IMR-90 (cell line): ENCODE measurements around the gene TMED4. TPM values are rescaled to one million over a fixed set of nuclear protein-coding genes. Genes with fewer than 3 reads are reported as not detected.

ENCODE experiments used
- ATAC-seq: fragments of 200-7000 bp; cut with Tn5 transposase; 2 replicates; pipeline ENCODE4 v1.9.1; 2020; ENCODE audit warnings: low read depth, mild to moderate bottlenecking, moderate library complexity
- BruUV-seq: library from RNA; stranded (reverse); fragments of 400-500 nt; replicated peaks from 2 replicates; lab custom pipeline; 2021; lab: Mats Ljungman, UMichigan
- CTCF ChIA-PET: fragments of 300-600 bp; formaldehyde crosslinking; extraction: SDS; loops from one replicate; lab custom pipeline; 2021; ENCODE audit warnings: antibody characterized with exemption; lab: Yijun Ruan, JAX
- POLR2A ChIA-PET: fragments of 300-600 bp; sonication (Branson Sonifier 250); formaldehyde crosslinking; loops from one replicate; lab custom pipeline; 2022; ENCODE audit warnings: antibody characterized with exemption; ENCODE audit not compliant: unreplicated experiment; lab: Charles Lee
- DNase-seq: peaks from one replicate; pipeline ENCODE4 v3.0.0; 2013
- H2AFZ ChIP-seq: replicated peaks from 2 replicates; pipeline ENCODE3; 2013; ENCODE audit warnings: low read length, mild to moderate bottlenecking; ENCODE audit not compliant: poor library complexity
- H2AK5ac ChIP-seq: 2 replicates; pipeline ENCODE4 v1.6.1; 2013; ENCODE audit warnings: low read depth, low read length, inconsistent platforms
- H2AK9ac ChIP-seq: replicated peaks from 2 replicates; pipeline ENCODE3; 2013; ENCODE audit warnings: mild to moderate bottlenecking, low read depth, low read length, moderate library complexity; ENCODE audit not compliant: poor library complexity
- H2BK120ac ChIP-seq: 2 replicates; pipeline ENCODE4 v1.6.1; 2013; ENCODE audit warnings: low read depth, low read length, inconsistent platforms
- H2BK15ac ChIP-seq: 3 replicates; pipeline ENCODE4 v1.6.1; 2013; ENCODE audit warnings: low read depth, low read length, inconsistent platforms
- H2BK20ac ChIP-seq: 2 replicates; pipeline ENCODE4 v1.6.1; 2013; ENCODE audit warnings: low read depth, mild to moderate bottlenecking, inconsistent platforms, low read length, moderate library complexity
- H2BK5ac ChIP-seq: 2 replicates; pipeline ENCODE4 v1.6.1; 2013; ENCODE audit warnings: mild to moderate bottlenecking, low read depth, low read length, inconsistent platforms; ENCODE audit not compliant: poor library complexity, severe bottlenecking
- H3K14ac ChIP-seq: replicated peaks from 2 replicates; pipeline ENCODE4 v1.6.1; 2013; ENCODE audit warnings: low read depth, low read length, inconsistent platforms
- H3K18ac ChIP-seq: 2 replicates; pipeline ENCODE4 v1.6.1; 2013; ENCODE audit warnings: low read depth, low read length, control low read depth
- H3K23ac ChIP-seq: 2 replicates; pipeline ENCODE4 v1.6.1; 2013; ENCODE audit warnings: low read depth, low read length, inconsistent platforms
- H3K27ac ChIP-seq: 2 replicates; pipeline ENCODE4 v1.5.1; 2013; ENCODE audit warnings: mild to moderate bottlenecking, control low read depth, low read length; ENCODE audit not compliant: insufficient read depth
- H3K27me3 ChIP-seq: 2 replicates; pipeline ENCODE4 v1.6.1; 2013; ENCODE audit warnings: low read length; ENCODE audit not compliant: control insufficient read depth, insufficient read depth
- H3K36me3 ChIP-seq: 2 replicates; pipeline ENCODE4 v1.6.1; 2013; ENCODE audit warnings: low read length, mixed read lengths; ENCODE audit not compliant: control insufficient read depth, insufficient read depth
- H3K4ac ChIP-seq: 2 replicates; pipeline ENCODE4 v1.6.1; 2013; ENCODE audit warnings: low read depth, low read length, inconsistent platforms
- H3K4me1 ChIP-seq: 2 replicates; pipeline ENCODE4 v1.6.1; 2013; ENCODE audit warnings: low read length, mixed read lengths; ENCODE audit not compliant: control insufficient read depth, insufficient read depth
- H3K4me2 ChIP-seq: 2 replicates; pipeline ENCODE4 v1.6.1; 2013; ENCODE audit warnings: low read depth, mild to moderate bottlenecking, control low read depth, low read length, moderate library complexity
- H3K4me3 ChIP-seq: 2 replicates; pipeline ENCODE4 v1.5.1; 2013; ENCODE audit warnings: low read depth, mild to moderate bottlenecking, control low read depth, low read length, moderate library complexity; ENCODE audit not compliant: insufficient read depth
- H3K56ac ChIP-seq: 2 replicates; pipeline ENCODE4 v1.6.1; 2013; ENCODE audit warnings: low read length, inconsistent platforms; ENCODE audit not compliant: insufficient read depth; ENCODE audit errors: extremely low read depth
- H3K79me1 ChIP-seq, 2 experiments: 2 replicates each; pipeline ENCODE4 v1.6.1; 2013; ENCODE audit warnings: low read length in 2 of 2, inconsistent platforms in 1 of 2, low read depth in 1 of 2
- H3K9ac ChIP-seq: 2 replicates; pipeline ENCODE4 v1.6.1; 2013; ENCODE audit warnings: low read depth, low read length, control low read depth
- H3K9me1 ChIP-seq: 2 replicates; pipeline ENCODE4 v1.6.1; 2013; ENCODE audit warnings: low read length, inconsistent platforms; ENCODE audit not compliant: insufficient read depth
- H3K9me3 ChIP-seq: 2 replicates; pipeline ENCODE4 v1.6.1; 2013; ENCODE audit warnings: low read length; ENCODE audit not compliant: control insufficient read depth, insufficient read depth
- H4K20me1 ChIP-seq: 2 replicates; pipeline ENCODE4 v1.6.1; 2013; ENCODE audit warnings: low read length, inconsistent platforms; ENCODE audit not compliant: insufficient read depth
- H4K5ac ChIP-seq: 2 replicates; pipeline ENCODE4 v1.6.1; 2013; ENCODE audit warnings: mild to moderate bottlenecking, low read depth, low read length, control low read depth
- H4K8ac ChIP-seq, 2 experiments: 2 replicates each; pipeline ENCODE4 v1.6.1; 2013; ENCODE audit warnings: low read depth in 2 of 2, low read length in 2 of 2, control low read depth in 1 of 2, inconsistent platforms in 1 of 2
- H4K91ac ChIP-seq: 2 replicates; pipeline ENCODE4 v1.6.1; 2013; ENCODE audit warnings: low read depth, low read length, inconsistent platforms; ENCODE audit not compliant: insufficient read depth
- CEBPB ChIP-seq: IDR thresholded peaks from 2 replicates; pipeline ENCODE4 v1.6.1; 2012; ENCODE audit warnings: low read depth, low read length, improper control_type of control experiment
- MXI1 ChIP-seq: IDR thresholded peaks from 2 replicates; pipeline ENCODE4 v1.6.1; 2012; ENCODE audit warnings: low read depth, mild to moderate bottlenecking, low read length, moderate library complexity, borderline replicate concordance
- NFE2L2 ChIP-seq: fragments of 150-350 bp; IDR thresholded peaks from 2 replicates; pipeline ENCODE4 v1.6.1; 2016; ENCODE audit warnings: low read depth, mild to moderate bottlenecking, low read length
- WGBS, 2 experiments: methylation state at CpG; one replicate each; pipeline versions ENCODE4 v1.1.5 to v1.1.7; 2013; ENCODE audit warnings: missing lambda C conversion rate in 2 of 2; ENCODE audit not compliant: insufficient read length in 1 of 2; ENCODE audit errors: extremely low coverage in 2 of 2; 5-methylcytosine and 5-hydroxymethylcytosine counted together
- dilution Hi-C: fragments of 300-500 bp; cut with HindIII; formaldehyde crosslinking; loops from one replicate; pipeline ENCODE4 v1.14.3; 2018; ENCODE audit warnings: low sequenced_read_pairs; ENCODE audit not compliant: unreplicated experiment
- in situ Hi-C: fragments of 300-500 bp; cut with MboI; formaldehyde crosslinking; loops from 3 replicates; pipeline ENCODE4 v1.14.3; 2019; ENCODE audit warnings: low sequenced_read_pairs, inconsistent platforms, mixed read lengths
- intact Hi-C: fragments of 100-400 bp; cut with micrococcal nuclease; formaldehyde crosslinking; loops from 2 replicates; pipeline ENCODE4 v1.10.0; 2022
- polyA plus RNA-seq, 3 experiments: library from polyadenylated mRNA; depleted of rRNA; stranded (reverse); fragments of >200 nt; gene quantifications; 2 replicates each; pipeline ENCODE4 v1.2.3, GENCODE V29; 2012; ENCODE audit warnings: low replicate concordance in 1 of 3
- total RNA-seq: library from RNA; depleted of rRNA; stranded (reverse); fragments of >200 nt; gene quantifications from 2 replicates; pipeline ENCODE4 v1.2.3, GENCODE V29; 2012

Gene TMED4
- total and polyA plus RNA-seq, 2 of the 4 experiments (the other 2 are of a cell fraction), result 58.6 to 92.7 TPM

DNA sequence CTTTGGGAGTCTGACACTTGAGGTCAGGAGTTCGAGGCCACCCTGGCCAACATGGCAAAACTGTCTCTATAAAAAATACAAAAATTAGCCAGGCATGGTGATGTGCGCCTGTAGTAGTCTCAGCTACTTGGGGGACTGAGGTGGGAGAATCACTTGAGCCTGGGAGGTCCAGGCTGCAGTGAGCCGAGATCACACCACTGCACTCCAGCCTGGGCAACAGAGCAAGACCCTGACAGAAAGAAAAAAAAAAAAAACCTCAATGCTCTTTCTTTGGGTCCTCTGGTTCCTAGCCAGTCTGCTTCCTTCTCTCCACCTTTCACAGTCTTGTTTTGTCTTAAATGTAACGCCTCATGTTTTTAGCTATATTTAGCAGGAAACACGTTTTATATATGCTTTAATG, 33.8 kb upstream of the TMED4 start:
- H3K4me2 ChIP-seq, result no peak overlapping the region
- H4K20me1 ChIP-seq, result peaks cover 15% of the 10 kb centered on the region
- CTCF ChIA-PET, result no interaction called here
- DNase-seq, result no peak
- no peak overlapping the region for H2AK5ac ChIP-seq
- no peak overlapping the region for H3K4ac ChIP-seq
- H3K18ac ChIP-seq, result no peak overlapping the region
- H2AK9ac ChIP-seq, result no peak overlapping the region
- in situ Hi-C loops, result no loop called here
- H4K8ac ChIP-seq, result no peak overlapping the region
- H2BK15ac ChIP-seq, result no peak overlapping the region
- H3K36me3 ChIP-seq, result peaks cover 2% of the 10 kb centered on the region; the same call in 1 of the 2 replicates
- TF ChIP-seq CEBPB, result no peak
- TF ChIP-seq MXI1, result no peak
- no peak for TF ChIP-seq NFE2L2
- no peak overlapping the region for H3K4me3 ChIP-seq
- no TSS peak for BruUV-seq
- H3K56ac ChIP-seq, result no peak overlapping the region
- no peak overlapping the region for H3K14ac ChIP-seq
- H2BK20ac ChIP-seq, result no peak overlapping the region
- H3K27ac ChIP-seq, result no peak overlapping the region
- no peak overlapping the region for H4K5ac ChIP-seq
- WGBS, 2 experiments, result no CpG with 5 or more reads among the region's 5 CpGs
- H2BK120ac ChIP-seq, result no peak overlapping the region
- H2AFZ ChIP-seq, result no peak overlapping the region
- H3K23ac ChIP-seq, result no peak overlapping the region
- dilution Hi-C loops, result no loop called here
- peaks cover 5% of the 10 kb centered on the region for H3K9me1 ChIP-seq
- no peaks in the 10 kb centered on the region for H3K27me3 ChIP-seq
- peaks cover 5% of the 10 kb centered on the region for H3K4me1 ChIP-seq
- H2BK5ac ChIP-seq, result no peak overlapping the region
- no peak for ATAC-seq
- H4K91ac ChIP-seq, result no peak overlapping the region
- no peak overlapping the region for H3K9ac ChIP-seq
- no peaks in the 10 kb centered on the region for H3K9me3 ChIP-seq
- H3K79me1 ChIP-seq, result peaks cover 20 to 56% of the 10 kb centered on the region in 2 experiments; a peak in 3 of 4 replicates
- POLR2A ChIA-PET, result no interaction called here
- intact Hi-C loops, result no loop called here
